ENCODE measurements around the gene SH3RF3.

DNA sequence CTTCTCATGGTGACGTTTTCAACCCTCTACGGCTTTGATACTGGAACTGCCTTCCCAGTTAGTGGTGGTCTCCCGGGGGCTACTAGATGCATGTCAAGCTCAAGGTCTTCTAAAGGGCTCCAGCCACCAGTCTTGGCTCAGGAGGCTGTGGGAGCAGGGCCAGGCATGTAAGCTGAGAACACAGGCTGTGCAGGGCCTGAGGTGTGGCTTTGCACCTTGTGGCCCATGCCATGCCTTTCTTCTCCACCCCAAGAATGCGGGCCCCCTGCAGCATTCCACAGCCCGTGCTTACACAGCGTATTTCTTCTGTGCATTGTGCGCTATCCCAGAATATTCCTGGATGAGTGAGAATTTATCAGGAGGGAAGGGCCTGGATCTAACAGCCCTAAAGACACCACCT is 339.9 kb downstream of the SH3RF3 start:
- TF ChIP-seq, protein P1, sequence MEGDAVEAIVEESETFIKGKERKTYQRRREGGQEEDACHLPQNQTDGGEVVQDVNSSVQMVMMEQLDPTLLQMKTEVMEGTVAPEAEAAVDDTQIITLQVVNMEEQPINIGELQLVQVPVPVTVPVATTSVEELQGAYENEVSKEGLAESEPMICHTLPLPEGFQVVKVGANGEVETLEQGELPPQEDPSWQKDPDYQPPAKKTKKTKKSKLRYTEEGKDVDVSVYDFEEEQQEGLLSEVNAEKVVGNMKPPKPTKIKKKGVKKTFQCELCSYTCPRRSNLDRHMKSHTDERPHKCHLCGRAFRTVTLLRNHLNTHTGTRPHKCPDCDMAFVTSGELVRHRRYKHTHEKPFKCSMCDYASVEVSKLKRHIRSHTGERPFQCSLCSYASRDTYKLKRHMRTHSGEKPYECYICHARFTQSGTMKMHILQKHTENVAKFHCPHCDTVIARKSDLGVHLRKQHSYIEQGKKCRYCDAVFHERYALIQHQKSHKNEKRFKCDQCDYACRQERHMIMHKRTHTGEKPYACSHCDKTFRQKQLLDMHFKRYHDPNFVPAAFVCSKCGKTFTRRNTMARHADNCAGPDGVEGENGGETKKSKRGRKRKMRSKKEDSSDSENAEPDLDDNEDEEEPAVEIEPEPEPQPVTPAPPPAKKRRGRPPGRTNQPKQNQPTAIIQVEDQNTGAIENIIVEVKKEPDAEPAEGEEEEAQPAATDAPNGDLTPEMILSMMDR (IDR thresholded peaks at IDR 0.05; ENCODE audit: low read depth, low read length): no peak
- TF ChIP-seq, protein P2, sequence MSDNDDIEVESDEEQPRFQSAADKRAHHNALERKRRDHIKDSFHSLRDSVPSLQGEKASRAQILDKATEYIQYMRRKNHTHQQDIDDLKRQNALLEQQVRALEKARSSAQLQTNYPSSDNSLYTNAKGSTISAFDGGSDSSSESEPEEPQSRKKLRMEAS (IDR thresholded peaks at IDR 0.05; ENCODE audit: low read depth, low read length): no peak

Measured in NB4 (cell line).